GM19452 (cell line): ENCODE data around the gene SALL3.

Source experiments
- ATAC-seq: cut with Tn5 transposase; IDR thresholded peaks from one replicate; pipeline ENCODE4 v1.9.1; 2021; ENCODE audit not compliant: unreplicated experiment

SALL3 gene

DNA sequence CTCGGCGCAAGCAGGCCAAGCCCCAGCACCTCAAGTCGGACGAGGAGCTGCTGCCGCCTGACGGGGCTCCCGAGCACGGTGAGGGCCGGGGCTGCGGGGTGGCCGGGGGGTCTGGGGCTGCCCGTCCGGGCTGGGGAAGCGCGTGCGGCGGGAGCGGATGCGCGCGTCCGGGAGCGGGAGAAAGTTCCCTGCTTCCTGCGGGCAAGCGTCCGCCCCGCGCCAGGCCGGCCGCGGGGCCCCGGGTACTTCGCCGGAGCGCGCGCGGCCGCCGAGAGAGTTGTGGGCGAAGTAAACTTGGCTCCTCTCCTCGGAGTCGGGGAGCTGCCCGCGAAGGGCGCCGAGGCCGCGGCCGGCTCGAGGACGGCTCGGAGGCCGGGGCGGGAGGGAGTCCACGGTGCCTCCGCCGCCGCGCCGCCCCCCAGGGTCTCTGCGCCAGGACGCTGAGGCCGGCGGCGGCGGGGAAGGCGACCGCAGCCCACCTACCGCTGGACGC is 707 bp downstream of the SALL3 start:
- no peak for ATAC-seq

DNA sequence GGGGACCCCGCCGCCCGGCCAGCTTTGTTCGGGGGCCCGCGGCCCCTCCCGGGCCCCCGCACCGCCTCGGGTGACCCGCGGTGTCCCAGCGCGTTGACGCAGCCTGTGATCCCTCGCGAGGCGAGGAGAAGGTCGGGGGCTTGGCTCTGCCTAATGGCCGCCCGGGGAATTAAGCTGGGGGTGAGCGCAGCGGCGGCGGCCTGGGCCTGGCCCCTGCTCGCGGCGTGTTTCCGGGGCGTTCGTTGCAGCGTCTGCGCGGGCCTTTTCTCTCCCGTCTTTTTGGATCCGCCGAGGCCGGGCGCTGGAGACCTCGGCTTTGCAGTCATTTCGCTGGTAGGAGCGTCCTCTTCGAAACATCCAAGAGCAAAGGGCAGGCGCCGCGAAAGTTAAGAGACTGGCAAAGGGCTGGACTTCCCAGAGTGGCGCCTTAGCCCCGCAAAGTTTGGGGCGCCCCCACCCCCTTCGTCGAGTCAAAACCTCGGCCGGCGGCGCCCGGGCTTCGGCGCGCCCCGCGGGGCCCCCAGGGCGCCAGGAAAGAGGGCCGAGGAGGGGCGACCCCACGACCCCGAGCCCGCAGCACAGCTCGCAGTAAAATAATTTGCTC is 1.3 kb downstream of the SALL3 start:
- no peak for ATAC-seq

DNA sequence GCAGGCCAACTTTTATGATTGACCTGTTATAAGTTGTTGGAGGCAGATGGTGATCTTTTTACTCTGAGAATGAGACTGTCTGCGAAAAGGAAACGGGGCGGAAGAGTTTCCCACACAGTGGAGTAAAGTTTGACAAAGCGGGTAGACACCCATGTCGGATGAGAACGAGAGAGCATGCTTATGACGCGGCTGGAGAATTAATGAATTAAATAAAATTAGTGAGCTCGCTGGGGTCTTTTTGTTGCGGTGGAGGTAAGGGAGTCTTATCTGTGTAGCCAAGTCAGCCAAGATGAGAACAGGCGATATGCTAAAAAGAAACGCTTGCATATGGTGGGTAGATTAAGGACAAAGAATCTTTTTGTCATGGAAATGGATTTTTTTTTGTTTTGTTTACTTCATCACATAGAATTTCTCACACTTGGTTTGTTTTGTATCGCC is 1.8 kb downstream of the SALL3 start:
- ATAC-seq = no peak

DNA sequence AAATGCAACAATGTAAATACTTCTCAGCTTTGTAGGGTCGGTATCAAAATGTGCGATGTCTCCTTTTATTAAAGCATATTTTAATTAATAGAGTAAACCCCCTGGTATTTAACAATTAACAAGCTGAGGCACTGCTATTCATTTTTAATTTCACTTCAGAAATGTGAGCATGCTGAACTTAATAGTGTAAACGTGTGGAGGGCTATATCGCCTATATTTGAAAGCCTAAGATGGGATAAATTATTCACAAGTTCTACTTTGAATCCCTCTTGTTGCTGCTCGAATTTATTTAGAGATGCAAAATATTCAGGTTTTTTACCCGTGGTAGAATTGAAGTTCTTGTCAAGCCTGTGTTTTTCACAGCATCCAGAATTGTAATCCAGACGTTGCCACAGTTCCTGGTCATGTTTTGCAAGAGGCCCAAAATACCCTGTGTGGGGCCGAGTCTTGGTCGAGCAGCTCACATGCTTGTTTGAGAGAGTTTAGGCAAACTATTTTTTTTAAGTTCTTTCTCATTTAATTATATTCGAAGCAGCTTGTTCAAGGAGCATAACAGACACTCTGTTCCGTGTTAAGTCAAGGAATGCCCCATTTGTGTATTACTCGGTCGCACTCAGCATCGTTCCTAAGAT is 2.5 kb downstream of the SALL3 start:
- ATAC-seq = no peak

DNA sequence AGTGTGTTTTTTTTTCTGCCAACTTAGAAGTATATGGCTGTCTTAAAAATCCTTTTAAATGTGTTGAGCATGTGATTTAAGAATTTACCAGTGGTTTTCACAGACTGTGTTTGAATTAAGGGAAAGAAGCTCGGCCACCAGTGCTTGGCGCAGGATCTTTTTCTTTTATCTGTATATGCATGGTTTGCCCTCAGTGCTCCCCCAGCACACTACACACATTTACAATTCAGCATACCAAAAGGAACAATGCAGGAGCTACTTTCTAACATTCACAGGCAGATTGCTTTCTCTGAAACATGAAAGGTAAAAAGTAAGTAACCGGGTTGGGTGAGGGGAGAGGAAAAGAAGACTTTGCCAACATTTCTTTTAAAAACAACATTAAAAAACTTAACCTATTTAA is 3.9 kb downstream of the SALL3 start:
- ATAC-seq = no peak

DNA sequence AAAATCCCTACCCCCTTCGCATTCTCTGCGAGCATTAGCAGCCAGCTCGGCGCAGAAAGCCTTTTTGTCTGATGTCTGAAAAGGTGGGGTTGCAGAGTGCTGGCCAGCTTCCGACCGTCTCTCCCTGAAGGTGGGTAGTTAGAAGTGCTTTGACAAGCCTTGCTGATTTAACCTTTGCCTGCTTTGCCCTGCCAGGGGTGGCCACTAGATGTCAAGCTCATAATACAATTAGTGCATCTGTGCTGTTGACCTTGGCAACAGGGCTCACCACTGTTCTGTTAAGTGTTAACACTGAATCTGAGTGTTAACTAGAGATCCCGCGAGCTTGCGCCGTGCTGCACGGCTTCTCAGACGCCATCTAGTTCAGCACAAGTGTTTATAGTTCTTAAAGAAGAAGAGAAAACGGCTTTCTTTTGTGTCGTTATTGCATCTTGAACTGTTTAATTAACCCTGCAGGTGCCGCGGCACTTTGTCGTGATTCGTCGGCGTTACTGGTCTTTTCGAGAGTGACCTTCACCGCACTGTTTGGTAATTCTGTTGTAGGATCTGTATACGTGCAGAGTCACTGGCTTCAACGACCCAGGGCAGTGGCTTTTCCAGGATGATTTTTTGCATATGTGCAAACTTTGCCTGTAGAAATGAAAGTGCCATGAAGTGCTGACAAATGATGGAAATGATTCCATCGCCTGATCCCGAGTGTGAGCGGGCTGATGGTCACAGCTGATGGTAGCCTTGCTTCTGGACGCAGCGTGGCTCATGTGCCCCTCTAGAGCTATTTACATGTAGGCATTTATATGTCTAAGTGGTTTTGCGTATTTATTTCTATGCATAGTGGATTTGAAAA is 5.5 kb downstream of the SALL3 start:
- peak; percentile 78 for ATAC-seq

DNA sequence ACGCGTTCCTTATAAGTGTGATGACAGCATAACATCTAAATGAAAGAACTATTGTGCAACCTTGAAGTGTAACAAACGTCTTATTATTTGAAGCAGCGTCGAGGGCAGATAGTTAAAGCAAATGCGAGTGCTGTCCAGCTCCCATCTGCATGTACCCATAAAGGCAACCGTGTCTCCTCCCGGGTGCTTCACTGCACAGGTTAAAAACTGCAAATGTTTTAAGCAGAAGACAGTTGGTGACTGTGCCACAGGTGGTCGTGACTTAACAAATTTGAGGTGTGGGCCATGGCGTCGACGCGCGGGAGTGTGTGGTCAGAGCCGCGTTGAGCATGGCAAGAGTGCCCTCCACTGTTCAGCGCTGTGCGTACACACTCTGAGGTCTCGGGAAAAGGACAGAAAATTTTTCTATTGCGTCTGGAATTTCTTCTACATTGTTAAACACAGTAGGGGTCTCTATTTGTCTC is 6.4 kb downstream of the SALL3 start:
- no peak for ATAC-seq

DNA sequence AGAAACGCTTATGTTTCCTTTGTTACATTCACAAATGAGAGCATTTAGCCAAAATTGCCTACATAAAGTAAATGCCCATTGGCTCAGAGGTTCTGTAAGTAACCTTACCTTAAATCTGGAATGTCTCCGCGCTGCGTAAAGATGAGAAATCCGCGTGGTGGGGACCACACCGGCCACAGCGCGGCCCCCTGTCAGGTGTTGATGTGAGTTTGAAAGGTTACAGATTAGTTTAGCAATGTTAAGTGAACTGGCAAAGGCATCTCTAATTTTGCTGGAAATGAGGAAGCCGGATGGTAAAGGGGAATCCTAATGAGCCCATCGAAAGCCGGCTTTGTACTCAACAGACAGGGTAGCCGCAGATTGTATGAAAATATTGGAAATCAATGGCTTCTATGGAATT is 11.8 kb downstream of the SALL3 start:
- no peak for ATAC-seq

DNA sequence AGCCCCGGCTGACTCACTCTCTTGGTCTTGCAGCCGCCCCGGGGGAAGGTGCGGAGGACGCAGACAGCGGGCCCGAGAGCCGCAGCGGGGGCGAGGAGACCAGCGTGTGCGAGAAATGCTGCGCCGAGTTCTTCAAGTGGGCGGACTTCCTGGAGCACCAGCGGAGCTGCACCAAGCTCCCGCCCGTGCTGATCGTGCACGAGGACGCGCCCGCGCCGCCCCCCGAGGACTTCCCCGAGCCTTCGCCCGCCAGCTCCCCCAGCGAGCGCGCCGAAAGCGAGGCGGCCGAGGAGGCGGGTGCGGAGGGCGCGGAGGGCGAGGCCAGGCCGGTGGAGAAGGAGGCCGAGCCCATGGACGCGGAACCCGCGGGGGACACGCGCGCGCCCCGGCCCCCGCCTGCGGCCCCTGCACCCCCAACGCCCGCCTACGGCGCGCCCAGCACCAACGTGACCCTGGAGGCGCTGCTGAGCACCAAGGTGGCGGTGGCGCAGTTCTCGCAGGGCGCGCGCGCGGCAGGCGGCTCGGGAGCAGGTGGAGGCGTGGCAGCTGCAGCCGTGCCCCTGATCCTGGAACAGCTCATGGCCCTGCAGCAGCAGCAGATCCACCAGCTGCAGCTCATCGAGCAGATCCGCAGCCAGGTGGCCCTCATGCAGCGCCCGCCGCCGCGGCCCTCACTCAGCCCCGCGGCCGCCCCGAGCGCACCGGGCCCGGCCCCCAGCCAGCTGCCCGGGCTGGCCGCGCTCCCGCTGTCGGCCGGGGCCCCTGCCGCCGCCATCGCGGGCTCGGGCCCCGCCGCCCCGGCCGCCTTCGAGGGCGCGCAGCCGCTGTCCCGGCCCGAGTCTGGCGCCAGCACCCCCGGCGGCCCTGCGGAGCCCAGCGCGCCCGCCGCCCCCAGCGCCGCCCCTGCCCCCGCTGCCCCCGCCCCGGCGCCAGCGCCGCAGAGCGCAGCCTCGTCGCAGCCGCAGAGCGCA is 12.7 kb downstream of the SALL3 start:
- no peak for ATAC-seq

DNA sequence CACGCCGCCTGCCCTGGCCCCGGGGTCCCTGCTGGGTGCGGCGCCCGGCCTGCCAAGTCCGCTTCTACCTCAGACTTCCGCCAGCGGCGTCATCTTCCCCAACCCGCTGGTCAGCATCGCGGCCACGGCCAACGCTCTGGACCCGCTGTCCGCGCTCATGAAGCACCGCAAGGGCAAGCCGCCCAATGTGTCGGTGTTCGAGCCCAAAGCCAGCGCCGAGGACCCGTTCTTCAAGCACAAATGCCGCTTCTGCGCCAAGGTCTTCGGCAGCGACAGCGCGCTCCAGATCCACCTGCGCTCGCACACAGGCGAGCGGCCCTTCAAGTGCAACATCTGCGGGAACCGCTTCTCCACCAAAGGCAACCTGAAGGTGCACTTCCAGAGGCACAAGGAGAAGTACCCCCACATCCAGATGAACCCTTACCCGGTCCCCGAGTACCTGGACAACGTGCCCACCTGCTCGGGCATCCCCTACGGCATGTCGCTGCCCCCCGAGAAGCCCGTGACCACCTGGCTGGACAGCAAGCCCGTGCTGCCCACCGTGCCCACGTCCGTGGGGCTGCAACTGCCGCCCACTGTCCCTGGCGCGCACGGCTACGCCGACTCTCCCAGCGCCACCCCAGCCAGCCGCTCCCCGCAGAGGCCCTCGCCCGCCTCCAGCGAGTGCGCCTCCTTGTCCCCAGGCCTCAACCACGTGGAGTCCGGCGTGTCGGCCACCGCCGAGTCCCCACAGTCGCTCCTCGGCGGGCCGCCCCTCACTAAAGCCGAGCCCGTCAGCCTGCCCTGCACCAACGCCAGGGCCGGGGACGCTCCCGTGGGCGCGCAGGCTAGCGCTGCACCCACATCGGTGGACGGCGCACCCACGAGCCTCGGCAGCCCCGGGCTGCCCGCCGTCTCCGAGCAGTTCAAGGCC is 13.7 kb downstream of the SALL3 start:
- ATAC-seq = no peak

DNA sequence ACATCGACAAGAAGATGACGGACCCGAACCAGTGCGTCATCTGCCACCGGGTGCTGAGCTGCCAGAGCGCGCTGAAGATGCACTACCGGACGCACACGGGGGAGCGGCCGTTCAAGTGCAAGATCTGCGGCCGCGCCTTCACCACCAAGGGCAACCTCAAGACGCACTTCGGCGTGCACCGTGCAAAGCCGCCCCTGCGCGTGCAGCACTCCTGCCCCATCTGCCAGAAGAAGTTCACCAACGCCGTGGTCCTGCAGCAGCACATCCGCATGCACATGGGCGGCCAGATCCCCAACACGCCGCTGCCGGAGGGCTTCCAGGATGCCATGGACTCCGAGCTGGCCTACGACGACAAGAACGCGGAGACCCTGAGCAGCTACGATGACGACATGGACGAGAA is 14.4 kb downstream of the SALL3 start:
- no peak for ATAC-seq

DNA sequence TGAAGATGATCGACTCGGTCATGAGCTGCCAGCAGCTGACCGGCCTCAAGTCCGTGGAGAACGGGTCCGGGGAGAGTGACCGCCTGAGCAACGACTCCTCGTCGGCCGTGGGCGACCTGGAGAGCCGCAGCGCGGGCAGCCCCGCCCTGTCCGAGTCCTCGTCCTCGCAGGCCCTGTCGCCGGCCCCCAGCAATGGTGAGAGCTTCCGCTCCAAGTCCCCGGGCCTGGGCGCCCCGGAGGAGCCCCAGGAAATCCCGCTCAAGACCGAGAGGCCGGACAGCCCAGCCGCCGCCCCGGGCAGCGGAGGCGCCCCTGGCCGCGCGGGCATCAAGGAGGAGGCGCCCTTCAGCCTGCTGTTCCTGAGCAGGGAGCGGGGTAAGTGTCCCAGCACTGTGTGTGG is 14.9 kb downstream of the SALL3 start:
- no peak for ATAC-seq

DNA sequence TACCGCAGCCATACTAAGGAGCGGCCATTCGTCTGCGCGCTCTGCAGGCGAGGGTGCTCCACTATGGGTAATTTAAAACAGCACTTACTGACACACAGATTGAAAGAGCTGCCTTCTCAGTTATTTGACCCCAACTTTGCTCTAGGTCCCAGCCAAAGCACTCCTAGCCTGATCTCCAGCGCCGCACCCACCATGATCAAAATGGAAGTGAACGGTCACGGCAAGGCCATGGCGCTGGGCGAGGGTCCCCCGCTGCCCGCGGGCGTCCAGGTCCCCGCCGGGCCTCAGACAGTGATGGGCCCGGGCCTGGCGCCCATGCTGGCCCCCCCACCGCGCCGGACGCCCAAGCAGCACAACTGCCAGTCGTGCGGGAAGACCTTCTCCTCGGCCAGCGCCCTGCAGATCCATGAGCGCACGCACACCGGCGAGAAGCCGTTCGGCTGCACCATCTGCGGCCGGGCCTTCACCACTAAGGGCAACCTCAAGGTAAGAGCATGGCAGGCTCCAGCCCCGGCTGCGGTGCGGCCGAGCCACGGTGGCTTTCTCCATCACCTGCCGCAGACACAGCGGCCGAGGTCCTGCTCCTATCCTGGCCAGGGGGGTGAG is 15.5 kb downstream of the SALL3 start:
- ATAC-seq = no peak

DNA sequence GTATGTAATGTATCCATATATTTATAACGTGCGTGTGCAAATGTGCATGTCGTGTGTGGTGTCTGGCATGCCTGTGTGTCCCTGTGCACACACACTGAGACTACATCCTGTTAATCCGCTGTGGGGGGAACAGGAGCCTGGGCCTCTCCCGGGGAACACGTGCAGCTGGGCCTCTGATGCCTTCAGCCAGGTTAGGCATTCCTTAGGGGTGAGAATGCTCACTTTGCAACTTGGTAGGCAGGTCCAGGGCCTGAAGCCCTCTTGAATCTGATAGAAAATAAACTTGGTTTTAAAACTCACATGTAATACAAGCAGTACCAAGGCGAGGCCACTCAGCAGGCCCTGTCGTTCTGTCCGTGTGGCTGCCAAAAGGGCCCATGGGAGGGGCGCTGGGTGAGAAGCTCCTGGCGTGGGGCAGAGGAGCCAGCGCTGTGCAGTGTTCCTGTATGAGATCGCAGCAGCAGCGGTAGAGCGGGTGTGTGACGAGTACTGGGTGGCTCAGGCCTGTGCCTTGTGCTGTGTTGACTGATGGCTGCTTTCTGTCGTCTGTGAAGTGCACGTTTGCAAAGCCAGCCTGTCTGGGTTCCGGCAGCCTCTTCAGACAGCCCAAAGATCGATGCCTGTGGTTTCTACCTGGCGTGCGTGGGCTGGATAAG is 16.2 kb downstream of the SALL3 start:
- ATAC-seq = no peak

DNA sequence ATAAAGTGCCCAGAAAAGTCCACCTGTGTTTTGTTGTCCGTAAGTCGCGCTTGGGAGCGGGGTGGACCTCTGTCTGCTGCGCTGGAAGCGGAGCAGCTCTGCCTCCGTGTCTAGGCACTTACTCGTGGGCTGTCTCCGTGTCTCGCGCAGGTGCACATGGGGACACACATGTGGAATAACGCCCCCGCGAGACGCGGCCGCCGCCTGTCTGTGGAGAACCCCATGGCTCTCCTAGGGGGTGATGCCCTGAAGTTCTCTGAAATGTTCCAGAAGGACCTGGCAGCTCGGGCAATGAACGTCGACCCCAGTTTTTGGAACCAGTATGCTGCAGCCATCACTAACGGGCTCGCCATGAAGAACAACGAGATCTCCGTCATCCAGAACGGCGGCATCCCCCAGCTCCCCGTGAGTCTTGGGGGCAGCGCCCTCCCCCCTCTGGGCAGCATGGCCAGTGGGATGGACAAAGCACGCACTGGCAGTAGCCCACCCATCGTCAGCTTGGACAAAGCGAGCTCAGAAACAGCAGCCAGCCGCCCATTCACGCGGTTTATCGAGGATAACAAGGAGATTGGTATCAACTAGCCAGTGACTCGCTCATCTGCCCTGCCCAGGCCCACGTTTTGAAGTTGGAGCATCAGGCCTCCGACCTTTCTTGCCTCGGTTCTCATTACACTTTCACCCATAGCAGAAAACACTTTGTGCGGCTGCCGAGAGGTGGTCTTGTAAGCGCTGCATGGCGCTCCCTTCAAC is 17.3 kb downstream of the SALL3 start:
- ATAC-seq = no peak

DNA sequence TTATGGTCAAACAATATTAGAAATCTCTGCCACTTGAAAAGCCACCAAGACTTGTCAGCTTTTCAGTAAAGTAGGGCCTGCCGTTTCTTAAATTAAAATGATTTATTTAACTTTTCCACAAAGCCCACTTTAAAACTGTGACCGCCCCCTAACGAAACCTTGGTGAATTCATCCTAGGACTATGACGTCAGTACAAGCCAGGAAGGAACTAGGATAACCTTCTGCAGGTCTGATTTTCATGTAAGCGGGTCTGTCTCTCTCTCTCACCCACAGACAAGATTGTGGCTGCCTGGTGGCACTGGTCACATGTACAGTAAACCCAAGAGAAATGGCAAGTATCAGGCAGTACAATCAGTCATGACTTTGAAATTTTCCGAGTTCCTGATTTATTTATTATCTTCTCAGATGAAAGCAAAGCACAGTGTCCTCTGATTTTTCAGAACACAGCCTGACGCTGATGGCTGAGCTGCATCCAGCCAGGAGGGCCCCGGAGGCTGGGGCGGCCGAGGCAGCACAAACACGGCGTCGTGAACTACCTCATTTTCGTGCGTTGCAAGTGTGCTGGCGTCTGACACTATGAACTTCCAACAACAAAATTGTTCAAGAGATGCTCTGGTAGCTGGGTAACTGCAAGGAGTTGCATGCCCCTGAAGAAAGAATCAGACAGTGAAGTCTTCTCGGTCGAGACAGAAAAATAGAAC is 18.9 kb downstream of the SALL3 start:
- ATAC-seq = no peak

DNA sequence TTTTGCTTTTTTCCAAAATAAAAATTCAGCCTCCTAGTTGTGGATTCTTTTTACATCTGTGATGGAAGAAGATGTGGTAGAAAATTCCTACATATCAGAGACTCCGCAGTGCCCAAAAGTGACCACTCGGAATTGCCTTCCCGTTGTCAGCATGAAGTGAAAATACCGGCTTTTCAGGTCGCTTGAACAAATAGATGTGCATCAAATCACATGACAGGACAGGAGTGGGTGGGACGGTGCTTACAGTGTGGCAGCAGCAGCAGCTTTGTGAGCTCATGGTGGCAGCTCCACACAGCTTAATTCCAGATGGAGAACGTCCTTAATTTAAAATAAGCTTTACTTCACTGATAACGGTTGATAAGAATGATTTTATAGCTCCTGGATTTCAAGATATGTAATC is 20.3 kb downstream of the SALL3 start:
- no peak for ATAC-seq
